H7 (cell line): ENCODE measurements around the gene MED12. TPM values are rescaled to one million over a fixed set of nuclear protein-coding genes. Genes with fewer than 3 reads are reported as not detected.
A peak's percentile ranks its signal among the peaks of the same experiment; 100 is the strongest.
"Not testable (repeated sequence)": the region's sequence is repeated elsewhere in the genome, so short reads cannot be mapped to it uniquely, and the experiment has no call there.

Experiments
- DNase-seq: peaks from one replicate; pipeline ENCODE4 v3.0.0; 2012
- H3K27me3 ChIP-seq: 2 replicates; pipeline ENCODE4 v1.6.0; 2011; ENCODE audit warnings: mild to moderate bottlenecking, low read length; ENCODE audit not compliant: control insufficient read depth, insufficient read depth
- H3K36me3 ChIP-seq: replicated peaks from 2 replicates; pipeline ENCODE4 v1.5.1; 2011; ENCODE audit warnings: low read length; ENCODE audit not compliant: control insufficient read depth, insufficient read depth
- H3K4me3 ChIP-seq: 2 replicates; pipeline ENCODE4 v1.5.1; 2011; ENCODE audit warnings: low read depth, mild to moderate bottlenecking, control low read depth, low read length, moderate library complexity; ENCODE audit not compliant: insufficient read depth
- total RNA-seq: library from RNA; depleted of rRNA; stranded (reverse); fragments of >200 nt; shearing (Covaris generic); gene quantifications from 2 replicates; pipeline ENCODE4 v1.2.3, GENCODE V29; 2014

Gene MED12
- total RNA-seq, 1 experiment from 2014 or later = 24.1 TPM

DNA sequence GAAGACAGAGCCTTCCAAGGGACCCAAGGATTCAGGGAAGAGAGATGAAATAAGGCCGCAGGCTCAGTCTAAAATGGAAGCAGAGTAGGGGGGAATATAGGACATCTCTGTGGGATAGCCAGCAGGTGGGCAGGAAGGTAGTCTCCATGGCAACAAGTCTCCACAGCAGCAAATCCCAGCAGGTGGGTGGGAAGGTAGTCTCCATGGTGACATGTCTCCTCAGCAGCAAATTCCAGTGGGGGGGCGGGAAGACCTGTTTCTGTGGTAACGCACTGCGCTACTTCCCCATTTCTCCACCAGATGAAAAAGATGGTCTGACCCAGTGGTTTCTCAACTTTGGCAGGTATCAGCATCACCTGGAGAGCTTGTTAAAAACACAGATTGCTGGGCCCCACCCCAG, 44.6 kb downstream of the MED12 start:
- DNase-seq = peak; percentile 69
- no peak overlapping the region for H3K4me3 ChIP-seq
- no peaks in the 10 kb centered on the region for H3K36me3 ChIP-seq
- H3K27me3 ChIP-seq = no peaks in the 10 kb centered on the region

DNA sequence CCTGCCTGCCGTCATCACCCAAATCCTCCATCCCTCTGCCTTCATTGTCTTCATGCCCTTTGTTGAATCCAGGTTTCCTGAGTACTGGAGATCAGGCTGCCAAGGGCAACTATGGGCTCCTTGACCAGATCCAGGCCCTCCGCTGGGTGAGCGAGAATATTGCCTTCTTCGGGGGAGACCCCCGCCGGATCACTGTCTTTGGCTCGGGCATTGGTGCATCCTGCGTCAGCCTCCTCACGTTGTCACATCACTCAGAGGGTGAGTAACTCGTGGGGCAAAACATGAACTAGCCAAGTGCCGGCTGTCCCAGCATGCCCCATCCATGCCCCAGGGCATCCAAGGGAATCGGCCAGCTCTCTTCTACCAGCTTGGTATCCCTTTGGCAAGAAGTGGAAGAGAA, 45.7 kb downstream of the MED12 start:
- no peak for DNase-seq
- Histone ChIP-seq H3K36me3 (no peaks in the 10 kb centered on the region), H3K4me3 (no peak overlapping the region), H3K27me3 (no peaks in the 10 kb centered on the region)

DNA sequence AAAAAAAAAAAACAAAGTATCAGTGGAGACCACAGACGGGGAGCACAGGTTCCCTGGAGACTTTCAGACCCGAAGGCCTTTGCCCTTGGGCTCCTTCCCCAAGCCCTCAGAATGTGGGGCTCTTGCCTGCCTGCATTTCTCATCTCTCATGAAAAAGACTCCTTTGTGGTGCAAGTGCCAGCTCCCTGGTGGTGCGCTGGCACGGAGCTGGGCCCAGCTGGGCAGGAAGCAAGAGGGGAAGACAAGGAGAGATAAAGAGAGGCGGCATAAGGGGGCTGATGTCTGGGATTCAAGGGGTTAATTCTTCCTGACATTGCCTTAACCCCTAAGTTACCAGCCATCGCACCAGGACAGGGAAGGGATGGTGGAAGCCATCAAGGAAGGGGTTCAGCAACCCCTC, 48.1 kb downstream of the MED12 start:
- no peak overlapping the region for H3K4me3 ChIP-seq
- no peak for DNase-seq
- H3K36me3 ChIP-seq = no peaks in the 10 kb centered on the region
- H3K27me3 ChIP-seq = no peaks in the 10 kb centered on the region

DNA sequence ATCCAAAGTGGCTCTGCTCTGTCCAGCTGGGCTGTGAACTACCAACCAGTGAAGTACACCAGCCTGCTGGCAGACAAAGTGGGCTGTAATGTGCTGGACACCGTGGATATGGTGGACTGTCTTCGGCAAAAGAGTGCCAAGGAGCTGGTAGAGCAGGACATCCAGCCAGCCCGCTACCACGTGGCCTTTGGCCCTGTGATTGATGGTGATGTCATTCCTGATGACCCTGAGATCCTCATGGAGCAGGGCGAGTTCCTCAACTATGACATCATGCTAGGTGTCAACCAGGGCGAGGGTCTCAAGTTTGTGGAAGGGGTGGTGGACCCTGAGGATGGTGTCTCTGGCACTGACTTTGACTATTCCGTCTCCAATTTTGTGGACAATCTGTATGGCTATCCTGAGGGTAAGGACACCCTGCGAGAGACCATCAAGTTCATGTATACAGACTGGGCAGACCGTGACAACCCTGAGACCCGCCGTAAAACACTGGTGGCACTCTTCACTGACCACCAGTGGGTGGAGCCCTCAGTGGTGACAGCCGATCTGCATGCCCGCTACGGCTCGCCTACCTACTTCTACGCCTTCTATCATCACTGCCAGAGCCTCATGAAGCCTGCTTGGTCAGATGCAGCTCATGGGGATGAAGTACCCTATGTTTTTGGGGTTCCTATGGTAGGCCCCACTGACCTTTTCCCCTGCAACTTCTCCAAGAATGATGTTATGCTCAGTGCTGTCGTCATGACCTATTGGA, 48.8 kb downstream of the MED12 start:
- H3K36me3 ChIP-seq = no peaks in the 10 kb centered on the region
- H3K27me3 ChIP-seq = no peaks in the 10 kb centered on the region
- no peak overlapping the region for H3K4me3 ChIP-seq
- no peak for DNase-seq

GRCh38 chrX:71168134-71168533, 49.7 kb downstream of the MED12 start:
- DNase-seq = no peak
- Histone ChIP-seq H3K36me3 (no peaks in the 10 kb centered on the region), H3K4me3 (no peak overlapping the region), H3K27me3 (no peaks in the 10 kb centered on the region)

GRCh38 chrX:71169586-71169985, 51.2 kb downstream of the MED12 start:
- H3K27me3 ChIP-seq = no peaks in the 10 kb centered on the region

GRCh38 chrX:71170660-71171059, 52.3 kb downstream of the MED12 start:
- Histone ChIP-seq H3K4me3 (no peak overlapping the region), H3K27me3 (no peaks in the 10 kb centered on the region), H3K36me3 (no peaks in the 10 kb centered on the region)
- DNase-seq = no peak

More at GRCh38 chrX:71169586-71169985, 51.2 kb downstream of the MED12 start:
- H3K36me3 ChIP-seq = no peaks in the 10 kb centered on the region
- no peak for DNase-seq
- no peak overlapping the region for H3K4me3 ChIP-seq

GRCh38 chrX:71171110-71171801, 52.9 kb downstream of the MED12 start:
- no peak for DNase-seq
- no peaks in the 10 kb centered on the region for H3K36me3 ChIP-seq
- H3K27me3 ChIP-seq = no peaks in the 10 kb centered on the region
- no peak overlapping the region for H3K4me3 ChIP-seq

DNA sequence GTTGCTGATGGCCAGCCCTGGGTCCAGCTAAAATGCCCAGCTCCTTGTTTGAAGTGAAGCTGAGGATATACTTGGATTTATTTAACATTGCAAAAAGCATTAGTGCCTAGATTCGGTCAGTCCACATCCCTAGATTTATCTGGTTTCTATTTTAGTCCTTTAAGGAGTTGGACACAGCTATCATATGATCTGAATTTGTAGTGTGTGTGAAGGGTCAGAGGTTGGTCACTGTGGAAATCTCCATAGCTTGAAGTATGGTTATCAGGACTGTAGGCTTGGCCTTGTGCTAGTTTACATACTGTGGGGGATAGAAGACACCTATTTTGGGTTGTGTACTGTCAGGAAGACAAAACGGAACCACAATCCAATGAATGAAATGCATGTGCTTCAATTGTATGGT, 55.0 kb downstream of the MED12 start:
- no peak for DNase-seq
- Histone ChIP-seq H3K36me3 (no peaks in the 10 kb centered on the region), H3K4me3 (no peak overlapping the region), H3K27me3 (no peaks in the 10 kb centered on the region)

DNA sequence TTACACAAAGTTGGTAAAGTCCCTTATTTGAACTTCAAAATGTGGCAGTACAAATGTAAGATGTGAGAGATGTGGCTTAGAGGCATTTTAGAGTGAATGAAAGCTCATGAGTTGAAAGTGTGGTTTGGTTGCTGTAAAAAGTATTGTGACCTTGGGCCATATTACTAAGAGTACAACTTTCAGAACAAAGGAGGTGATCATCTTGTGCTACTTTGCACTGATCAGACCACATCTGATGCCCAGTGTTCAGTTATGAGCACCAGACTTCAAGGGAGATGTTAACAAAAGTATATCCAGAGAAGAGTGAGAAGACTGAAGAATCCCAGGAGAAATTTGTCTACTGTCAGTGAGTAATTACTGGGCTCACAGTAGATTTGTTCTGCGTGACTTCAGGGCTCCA, 56.4 kb downstream of the MED12 start:
- Histone ChIP-seq H3K36me3 (no peaks in the 10 kb centered on the region), H3K4me3 (no peak overlapping the region), H3K27me3 (no peaks in the 10 kb centered on the region)
- no peak for DNase-seq

GRCh38 chrX:71175531-71175930, 57.1 kb downstream of the MED12 start:
- Histone ChIP-seq H3K4me3 (no peak overlapping the region), H3K27me3 (no peaks in the 10 kb centered on the region), H3K36me3 (no peaks in the 10 kb centered on the region)
- no peak for DNase-seq

- H3K27me3 ChIP-seq = no peaks in the 10 kb centered on the region
- H3K36me3 ChIP-seq = no peaks in the 10 kb centered on the region
- no peak for DNase-seq
- H3K4me3 ChIP-seq = no peak overlapping the region
Measured at GRCh38 chrX:71177327-71177726, 58.9 kb downstream of the MED12 start.

DNA sequence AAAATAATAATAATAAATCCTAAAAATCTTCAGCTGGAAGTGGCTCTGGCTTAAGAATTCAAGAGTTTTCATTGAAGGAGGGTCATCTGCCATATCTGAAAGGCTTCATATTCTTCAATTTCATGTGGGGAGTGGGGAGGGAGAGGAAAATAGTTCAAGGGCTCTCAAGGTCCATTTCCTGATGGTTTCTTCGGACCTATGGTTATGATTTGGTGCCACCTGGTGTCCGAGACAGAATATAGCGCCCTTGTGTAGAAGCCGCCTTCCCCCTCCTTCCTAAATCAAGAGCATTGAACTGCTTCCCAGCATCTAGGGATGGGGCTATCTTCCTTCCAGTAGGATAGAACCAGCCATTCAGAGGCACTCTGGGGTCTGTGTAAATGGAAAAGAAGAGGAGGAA, 60.5 kb downstream of the MED12 start:
- H3K4me3 ChIP-seq = no peak overlapping the region
- no peaks in the 10 kb centered on the region for H3K36me3 ChIP-seq
- peak; percentile 59 for DNase-seq
- H3K27me3 ChIP-seq = no peaks in the 10 kb centered on the region

DNA sequence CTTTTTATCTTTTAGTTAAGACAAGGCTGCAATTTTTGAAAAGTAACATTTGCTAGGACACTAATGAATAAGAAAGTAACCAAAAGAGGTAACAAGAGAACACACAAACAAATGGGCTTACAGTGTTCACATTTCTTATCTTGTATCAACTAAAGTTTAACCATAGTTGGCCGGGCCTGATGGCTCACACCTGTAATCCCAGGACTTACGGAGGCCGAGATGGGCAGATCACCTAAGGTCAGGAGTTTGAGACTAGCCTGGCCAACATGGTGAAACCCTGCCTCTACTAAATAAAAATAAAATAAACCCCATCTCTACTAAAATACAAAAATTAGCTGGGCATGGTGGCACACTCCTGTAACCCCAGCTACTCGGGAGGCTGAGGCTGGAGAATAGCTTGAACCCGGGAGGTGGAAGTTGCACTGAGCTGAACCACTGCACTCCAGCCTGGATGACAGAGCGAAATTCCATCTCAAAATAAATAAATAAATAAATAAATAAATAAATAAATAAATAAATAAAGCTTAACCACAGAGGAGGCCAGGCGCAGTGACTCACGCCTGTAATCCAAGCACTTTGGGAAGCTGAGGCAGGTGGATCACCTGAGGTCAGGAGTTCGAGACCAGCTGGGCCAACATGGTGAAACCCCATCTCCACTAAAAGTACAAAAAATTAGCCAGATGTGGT, 62.3 kb downstream of the MED12 start:
- not testable (repeated sequence) for H3K4me3 ChIP-seq, H3K36me3 ChIP-seq, H3K27me3 ChIP-seq, DNase-seq

DNA sequence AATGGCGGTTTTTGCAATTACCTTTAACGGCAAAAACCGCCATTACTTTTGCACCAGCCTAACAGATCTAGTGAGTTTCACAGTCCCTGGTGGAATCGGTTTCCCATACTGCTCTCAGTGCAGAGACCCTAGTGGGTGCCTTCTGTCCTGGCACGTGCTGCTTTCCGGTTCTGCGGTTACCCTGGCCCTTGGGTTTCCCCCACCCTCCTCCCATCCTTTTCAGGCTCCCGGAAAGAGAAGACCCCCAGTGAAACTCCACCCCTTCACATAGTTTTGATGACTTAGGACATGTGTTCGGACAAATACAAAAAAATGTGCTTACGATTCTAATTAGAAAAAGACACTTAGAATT, 63.1 kb downstream of the MED12 start:
- no peaks in the 10 kb centered on the region for H3K27me3 ChIP-seq
- no peak for DNase-seq
- peak overlapping the region; percentile 28 for H3K4me3 ChIP-seq
- no peaks in the 10 kb centered on the region for H3K36me3 ChIP-seq
